Measurements from ENCODE around the gene MX2.
"Not testable (repeated sequence)": the region's sequence is repeated elsewhere in the genome, so short reads cannot be mapped to it uniquely, and the experiment has no call there.

MX2 gene

DNA sequence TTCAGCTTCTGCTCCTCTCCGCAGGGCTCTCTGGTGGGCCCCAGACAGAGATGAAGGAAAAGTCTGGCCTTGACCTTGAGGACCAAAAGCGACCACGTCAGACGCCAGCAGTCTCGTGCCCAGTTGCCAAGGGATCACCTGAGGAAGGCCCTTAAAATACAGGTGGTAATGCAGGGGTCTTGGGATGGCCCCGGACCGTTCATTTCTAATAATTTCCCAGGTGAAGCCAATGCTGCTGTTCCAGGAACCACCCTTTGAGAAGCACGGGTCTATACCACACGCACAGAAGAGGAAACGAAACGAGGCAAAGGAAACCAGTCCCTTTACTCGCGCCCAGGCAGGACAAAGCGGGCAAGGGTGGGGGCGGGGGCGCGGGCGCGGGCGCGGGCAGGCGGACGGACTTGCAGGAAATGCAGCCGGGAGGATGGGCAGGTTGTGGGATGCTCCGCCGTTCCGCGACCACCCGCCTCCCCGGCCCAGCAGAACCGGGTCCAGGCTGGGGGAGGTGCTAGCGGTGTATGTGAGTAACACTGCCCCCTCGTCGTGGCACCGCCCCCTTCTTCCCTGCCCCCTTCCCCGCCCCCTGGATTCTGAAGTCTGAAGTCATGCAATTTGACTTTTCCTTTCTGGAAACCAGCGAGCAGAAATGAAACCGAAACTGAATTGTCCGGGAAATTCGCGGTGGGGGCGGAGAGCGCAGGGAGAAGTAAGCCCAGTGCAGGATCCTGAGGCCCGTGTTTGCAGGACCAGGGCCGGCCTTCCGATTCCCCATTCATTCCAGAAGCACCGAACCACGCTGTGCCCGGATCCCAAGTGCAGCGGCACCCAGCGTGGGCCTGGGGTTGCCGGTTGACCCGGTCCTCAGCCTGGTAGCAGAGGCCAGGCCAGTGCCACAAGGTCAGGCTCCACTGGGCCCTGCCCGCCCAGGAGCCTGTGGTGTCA is 58.4 kb downstream of the MX2 start:
- DNase-seq = peak; percentile 88 to 93 (median 91)

DNA sequence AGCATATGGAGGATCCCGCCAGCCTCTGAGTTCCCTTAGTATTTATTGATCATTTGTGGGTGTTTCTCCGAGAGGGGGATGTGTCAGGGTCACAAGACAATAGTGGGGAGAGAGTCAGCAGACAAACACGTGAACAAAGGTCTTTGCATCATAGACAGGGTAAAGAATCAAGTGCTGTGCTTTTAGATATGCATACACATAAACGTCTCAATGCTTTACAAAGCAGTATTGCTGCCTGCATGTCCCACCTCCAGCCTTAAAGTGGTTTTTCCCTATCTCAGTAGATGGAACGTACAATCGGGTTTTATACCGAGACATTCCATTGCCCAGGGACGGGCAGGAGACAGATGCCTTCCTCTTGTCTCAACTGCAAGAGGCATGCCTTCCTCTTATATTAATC is 59.2 kb downstream of the MX2 start:
- DNase-seq = peak in 1 of 3 experiments; percentile 9

DNA sequence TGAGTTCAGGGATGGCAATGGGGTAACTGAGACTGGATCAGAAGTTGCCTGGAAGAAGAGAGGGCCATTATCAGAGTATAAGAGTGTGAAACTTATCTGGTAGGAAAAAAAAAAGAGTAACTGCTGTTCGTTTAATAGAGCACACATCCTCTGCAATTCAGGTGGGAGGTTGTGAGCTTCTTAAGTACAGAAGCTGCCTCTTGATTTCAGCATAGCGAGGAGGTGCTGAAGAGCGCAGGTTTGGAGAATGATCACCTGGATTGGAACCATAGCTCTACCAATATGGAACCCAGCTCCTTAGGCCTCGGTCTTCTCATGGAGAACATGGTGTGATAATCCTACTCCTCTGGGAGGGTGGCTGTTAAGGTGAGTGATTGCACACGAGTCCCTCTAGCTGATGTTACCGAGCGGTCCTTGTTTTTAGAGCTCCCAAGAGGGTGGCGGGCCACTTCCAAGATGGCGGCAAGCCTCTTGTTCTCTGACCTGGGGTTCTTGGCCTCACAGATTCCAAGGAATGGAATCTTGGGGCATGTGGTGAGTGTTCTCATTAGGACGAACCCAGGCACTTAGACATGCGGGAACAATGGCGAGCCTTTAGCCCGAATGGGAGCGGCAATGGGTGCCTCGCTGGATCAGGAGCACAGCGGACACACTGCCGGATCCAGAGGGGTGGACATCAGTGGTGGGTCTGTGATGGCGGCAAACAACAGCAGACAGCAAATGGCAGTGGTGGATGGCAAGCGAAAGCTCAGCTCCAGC is 60.9 kb downstream of the MX2 start:
- DNase-seq = no peak

- DNase-seq = not testable (repeated sequence)
These were observed 61.4 kb downstream of the MX2 start for GRCh38 chr21:41423305-41423636.

GRCh38 chr21:41425588-41425953 is 63.7 kb downstream of the MX2 start:
- DNase-seq = no peak

- peak in 2 of 3 experiments; percentile 14 to 40 for DNase-seq
These were observed 64.3 kb downstream of the MX2 start, which contains the start of gene MX1 for GRCh38 chr21:41425954-41426675. Gene MX1, plus strand, starts transcription at chr21:41426239. Its CDS starts 5,832 bp downstream, at chr21:41432071.

- DNase-seq = no peak
These were observed 65.0 kb downstream of the MX2 start for GRCh38 chr21:41426676-41427404.

- no peak for DNase-seq
These were observed 65.7 kb downstream of the MX2 start for GRCh38 chr21:41427556-41427955.

DNA sequence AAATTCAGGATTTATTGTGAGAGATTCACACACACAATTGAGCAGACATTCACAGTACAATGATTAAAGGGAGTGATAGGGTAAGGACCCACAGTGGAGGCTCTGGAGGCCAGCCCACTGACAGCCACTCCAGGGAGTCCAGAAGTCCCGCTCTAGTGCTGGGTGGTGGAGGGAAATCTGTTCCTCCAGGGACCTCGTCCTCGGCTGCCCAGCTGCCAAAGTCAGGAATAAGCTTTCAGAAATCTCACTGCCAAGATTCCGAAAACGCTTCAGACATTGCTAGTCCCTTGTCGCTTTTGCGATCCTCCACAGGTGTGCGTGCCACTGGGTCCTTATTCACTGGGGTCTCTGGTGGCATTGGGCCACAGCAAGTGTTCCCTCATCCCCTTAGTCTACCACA is 66.5 kb downstream of the MX2 start:
- no peak for DNase-seq

DNA sequence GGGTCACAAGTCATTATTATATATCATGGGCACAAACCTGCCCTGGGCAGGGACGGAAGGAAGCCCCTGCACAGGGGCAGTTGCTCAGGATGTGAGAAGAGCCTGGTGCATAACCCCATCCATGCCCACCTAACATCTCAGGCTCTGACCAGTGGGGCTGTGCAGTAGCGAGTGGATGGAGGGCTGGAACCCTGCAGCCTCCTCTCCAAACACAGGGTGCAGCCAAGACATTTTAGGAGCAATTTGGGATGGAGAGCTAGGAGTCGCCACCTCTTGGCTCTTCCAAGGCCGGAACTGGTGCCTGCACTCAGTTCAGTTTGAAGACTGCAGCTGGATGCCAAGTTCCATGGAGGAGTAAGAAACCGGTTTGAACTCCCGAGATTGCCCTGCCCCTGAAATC is 67.0 kb downstream of the MX2 start:
- DNase-seq = no peak

DNA sequence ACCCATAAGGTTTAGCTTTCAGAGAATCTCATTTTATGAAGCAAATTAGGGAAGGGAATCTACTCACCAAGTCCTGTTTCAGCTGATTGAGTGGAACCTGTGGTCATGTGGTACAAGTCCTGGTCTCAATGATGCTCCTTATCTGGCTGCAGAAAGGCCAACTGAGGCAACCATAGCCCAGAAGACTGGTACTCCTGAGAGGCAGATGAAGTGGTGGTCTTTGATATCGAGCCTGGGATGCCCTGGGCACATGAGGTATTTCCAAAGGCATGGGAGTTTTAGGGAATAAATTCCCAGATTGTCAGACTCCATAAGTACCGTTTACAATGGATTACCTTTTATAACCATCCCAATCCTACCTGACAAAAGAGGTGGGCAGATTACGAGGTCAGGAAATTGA is 67.5 kb downstream of the MX2 start:
- DNase-seq = no peak

GRCh38 chr21:41429925-41430491 is 68.2 kb downstream of the MX2 start:
- no peak for DNase-seq

GRCh38 chr21:41431788-41432548 is 70.1 kb downstream of the MX2 start:
- DNase-seq = no peak

DNA sequence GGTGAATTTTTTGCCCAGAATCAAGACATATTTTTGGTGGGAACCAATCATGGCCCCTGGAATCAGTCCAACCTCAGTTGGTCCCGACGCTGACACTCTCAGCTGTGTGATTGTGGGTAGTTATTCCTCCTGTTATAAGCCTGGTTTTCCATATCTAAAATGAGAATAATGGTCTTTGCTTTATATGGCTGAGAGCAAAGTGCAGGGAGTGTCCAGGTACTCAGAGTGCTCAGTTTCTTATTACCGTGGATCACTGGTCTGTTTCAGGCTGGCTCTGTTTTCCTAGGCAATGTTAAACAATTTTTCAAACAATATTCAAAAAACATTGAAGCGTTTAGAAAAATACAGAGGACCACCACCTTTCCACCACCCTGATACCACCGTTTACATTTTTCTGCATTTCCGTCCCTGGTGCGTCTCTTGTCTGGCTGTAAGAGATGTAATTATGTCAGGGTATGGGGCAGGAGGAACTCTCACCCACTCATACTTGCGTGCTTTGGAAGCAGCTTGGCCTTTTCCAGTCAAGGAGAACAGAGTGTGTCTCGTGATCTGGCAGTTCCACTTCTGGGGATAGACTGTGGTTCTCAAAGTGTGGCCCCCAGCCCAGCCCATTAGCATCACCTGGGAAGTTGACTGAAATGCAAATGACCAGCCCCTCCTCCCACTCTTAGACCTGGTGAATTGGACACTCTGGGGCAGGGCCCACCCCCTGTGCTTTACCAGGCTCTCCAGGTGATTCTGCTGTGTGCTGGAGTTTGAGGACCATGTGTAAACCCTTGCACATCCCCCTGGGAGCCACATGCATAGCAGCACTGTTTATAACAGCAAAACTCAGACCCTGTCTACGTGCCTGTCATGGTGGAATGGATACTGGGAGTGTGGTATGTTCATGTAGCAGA is 71.0 kb downstream of the MX2 start:
- peak in 1 of 3 experiments; percentile 73 for DNase-seq

- DNase-seq = no peak
These were observed 71.7 kb downstream of the MX2 start for GRCh38 chr21:41433566-41433965.

- DNase-seq = no peak
These were observed 73.9 kb downstream of the MX2 start for GRCh38 chr21:41435706-41436105.

GRCh38 chr21:41437729-41438128 is 75.9 kb downstream of the MX2 start:
- DNase-seq = no peak

- no peak for DNase-seq
These were observed 76.7 kb downstream of the MX2 start for GRCh38 chr21:41438425-41439113.

- no peak for DNase-seq
These were observed 77.4 kb downstream of the MX2 start for GRCh38 chr21:41439248-41439647.

DNA sequence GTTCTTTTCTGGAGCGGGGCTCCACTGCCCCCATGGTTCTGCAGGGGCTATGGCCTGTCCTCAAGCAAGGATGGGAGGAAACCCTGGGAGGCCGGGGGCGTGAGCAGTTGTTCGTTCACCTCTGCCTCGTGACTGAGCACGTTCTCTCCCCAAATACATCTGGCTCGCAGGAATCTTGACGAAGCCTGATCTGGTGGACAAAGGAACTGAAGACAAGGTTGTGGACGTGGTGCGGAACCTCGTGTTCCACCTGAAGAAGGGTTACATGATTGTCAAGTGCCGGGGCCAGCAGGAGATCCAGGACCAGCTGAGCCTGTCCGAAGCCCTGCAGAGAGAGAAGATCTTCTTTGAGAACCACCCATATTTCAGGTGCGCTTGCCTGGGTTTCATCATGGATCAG is 79.7 kb downstream of the MX2 start:
- no peak for DNase-seq
